ENCODE results near the gene WHRN.

The WHRN gene

DNA sequence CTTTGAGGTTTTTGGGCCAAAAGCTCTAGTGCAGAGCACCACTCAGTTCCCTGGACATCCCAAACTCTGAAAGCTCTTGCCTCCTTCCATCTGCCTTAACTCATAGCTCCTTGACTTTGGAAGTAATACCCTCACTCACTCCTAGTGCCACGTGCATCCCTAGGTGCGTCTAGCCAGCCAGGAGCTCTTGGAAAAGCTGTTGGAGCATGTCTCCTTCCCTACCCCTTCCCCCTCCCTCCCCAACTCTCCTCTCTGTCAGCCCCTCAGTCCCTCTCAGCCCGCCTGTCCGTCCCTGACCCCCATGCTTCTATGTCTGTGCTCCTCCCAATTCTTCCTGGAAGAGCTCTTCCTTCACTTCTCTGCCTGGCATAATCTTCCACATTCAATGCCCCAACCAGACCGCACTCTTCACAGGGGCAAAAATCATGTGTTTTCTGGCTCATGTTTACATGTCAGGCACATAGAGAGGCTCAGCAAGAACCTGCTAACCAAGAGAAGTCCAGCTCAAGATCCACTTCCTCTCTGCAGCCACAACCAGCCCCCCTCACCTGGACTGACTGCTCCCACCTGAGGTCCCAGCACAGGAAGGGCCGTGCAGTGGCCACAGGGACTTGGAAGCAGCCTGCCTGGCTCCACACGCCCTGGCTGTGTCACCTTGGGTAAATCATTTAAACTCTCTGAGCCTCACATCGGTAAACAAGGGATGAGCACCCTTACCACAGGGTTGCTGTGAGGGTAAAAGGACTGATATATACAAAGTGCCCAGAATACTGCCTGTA is 58.4 kb downstream of the WHRN start:
- TF ChIP-seq, protein P1, sequence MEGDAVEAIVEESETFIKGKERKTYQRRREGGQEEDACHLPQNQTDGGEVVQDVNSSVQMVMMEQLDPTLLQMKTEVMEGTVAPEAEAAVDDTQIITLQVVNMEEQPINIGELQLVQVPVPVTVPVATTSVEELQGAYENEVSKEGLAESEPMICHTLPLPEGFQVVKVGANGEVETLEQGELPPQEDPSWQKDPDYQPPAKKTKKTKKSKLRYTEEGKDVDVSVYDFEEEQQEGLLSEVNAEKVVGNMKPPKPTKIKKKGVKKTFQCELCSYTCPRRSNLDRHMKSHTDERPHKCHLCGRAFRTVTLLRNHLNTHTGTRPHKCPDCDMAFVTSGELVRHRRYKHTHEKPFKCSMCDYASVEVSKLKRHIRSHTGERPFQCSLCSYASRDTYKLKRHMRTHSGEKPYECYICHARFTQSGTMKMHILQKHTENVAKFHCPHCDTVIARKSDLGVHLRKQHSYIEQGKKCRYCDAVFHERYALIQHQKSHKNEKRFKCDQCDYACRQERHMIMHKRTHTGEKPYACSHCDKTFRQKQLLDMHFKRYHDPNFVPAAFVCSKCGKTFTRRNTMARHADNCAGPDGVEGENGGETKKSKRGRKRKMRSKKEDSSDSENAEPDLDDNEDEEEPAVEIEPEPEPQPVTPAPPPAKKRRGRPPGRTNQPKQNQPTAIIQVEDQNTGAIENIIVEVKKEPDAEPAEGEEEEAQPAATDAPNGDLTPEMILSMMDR (IDR thresholded peaks at IDR 0.05; ENCODE audit: low read depth, low read length): no peak

GRCh38 chr9:114446036-114446435 is 59.2 kb downstream of the WHRN start:
- no peak for DNase-seq (ENCODE audit: extremely low read depth, low read depth)
- TF ChIP-seq, protein P1 (IDR thresholded peaks at IDR 0.05; ENCODE audit: low read depth, low read length): no peak

More for the DNA sequence above, 58.4 kb downstream of the WHRN start:
- no peak for DNase-seq (ENCODE audit: extremely low read depth, low read depth)

- TF ChIP-seq, protein P1 (IDR thresholded peaks at IDR 0.05; ENCODE audit: low read depth, low read length): no peak
- DNase-seq (ENCODE audit: extremely low read depth, low read depth): no peak
Measured at GRCh38 chr9:114445616-114446015, 59.7 kb downstream of the WHRN start.

DNA sequence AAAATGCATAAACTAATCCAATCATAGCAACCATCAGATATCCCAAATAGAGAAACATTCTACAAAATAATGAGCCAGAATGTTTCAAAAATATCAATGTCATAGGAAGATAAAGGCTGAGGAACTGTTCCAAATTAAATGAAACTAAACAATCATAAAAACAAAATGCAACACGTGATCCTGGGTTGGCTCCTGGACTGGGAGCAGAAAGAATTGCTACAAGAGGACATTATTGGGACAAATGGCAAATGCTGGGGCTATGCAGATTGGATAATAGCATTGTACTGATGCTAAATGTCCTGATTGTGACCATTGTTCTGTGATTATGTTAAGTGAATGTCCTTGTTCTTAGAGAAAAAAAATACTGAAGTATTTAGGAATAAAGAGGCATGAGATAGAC is 63.3 kb downstream of the WHRN start:
- no peak for DNase-seq (ENCODE audit: extremely low read depth, low read depth)
- TF ChIP-seq, protein P1 (IDR thresholded peaks at IDR 0.05; ENCODE audit: low read depth, low read length): no peak

DNA sequence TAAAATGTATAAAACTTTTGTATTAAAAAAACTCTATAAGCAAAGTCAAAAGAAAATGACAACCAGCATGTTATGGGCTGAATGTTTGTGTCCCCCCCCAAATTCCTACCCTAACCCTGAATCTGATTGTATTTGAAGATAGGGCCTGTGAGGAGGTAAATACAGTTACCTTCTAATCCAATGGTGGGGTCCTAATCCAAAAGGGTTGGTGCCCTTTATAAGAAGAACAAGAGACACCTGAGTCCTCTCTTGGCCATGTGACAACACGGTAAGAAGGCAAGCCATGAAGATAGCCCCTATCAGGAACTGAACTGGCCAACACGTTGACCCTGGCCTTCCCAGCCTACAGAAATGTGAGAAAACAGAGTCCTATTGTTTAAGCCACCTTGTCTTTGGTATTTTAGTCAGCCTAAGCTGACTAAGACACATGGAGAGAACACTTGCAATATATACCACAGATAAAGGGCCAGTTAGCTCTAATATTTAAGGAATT is 67.8 kb downstream of the WHRN start:
- no peak for DNase-seq (ENCODE audit: extremely low read depth, low read depth)
- TF ChIP-seq, protein P1 (IDR thresholded peaks at IDR 0.05; ENCODE audit: low read depth, low read length): no peak

DNA sequence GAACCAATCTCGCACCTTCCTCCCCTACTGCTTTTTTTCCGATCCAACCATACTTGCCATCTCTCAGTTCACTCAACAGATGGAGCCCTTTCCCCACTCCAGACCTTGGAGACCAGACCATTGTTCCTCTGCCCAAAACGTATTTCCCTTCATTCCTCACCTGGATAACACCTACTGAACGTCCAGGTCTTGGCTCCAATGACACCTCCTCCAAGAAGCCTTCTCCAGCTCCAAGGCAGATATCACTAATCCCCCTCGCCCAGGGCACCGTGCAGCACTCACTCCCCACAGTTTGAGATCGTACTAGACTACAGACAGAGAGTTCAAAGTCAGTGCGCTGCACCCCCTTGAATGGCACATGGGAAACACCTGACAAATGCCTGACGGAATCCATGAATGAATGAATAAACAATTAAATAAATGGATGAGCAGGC is 70.4 kb downstream of the WHRN start:
- no peak for DNase-seq (ENCODE audit: extremely low read depth, low read depth)
- TF ChIP-seq, protein P1 (IDR thresholded peaks at IDR 0.05; ENCODE audit: low read depth, low read length): peak; percentile 78

- DNase-seq (ENCODE audit: extremely low read depth, low read depth): no peak
- TF ChIP-seq, protein P1 (IDR thresholded peaks at IDR 0.05; ENCODE audit: low read depth, low read length): no peak
Measured at GRCh38 chr9:114433720-114434255, 71.5 kb downstream of the WHRN start.

All from AG09319 (cell line).